NCI-H345 treated with DMSO at 0.1 percent for 48 hours (cell line): ENCODE results near the gene LRCH1.
"Not testable (repeated sequence)": the region's sequence is repeated elsewhere in the genome, so short reads cannot be mapped to it uniquely, and the experiment has no call there.

Source experiments
- DNase-seq: peaks from one replicate; lab custom pipeline; 2025; ENCODE audit not compliant: unreplicated experiment; lab: John Stamatoyannopoulos, UW

Gene LRCH1

GRCh38 chr13:46747031-46747820, 194.3 kb downstream of the LRCH1 start:
- DNase-seq: no peak

GRCh38 chr13:46748300-46748699, 195.3 kb downstream of the LRCH1 start:
- no peak for DNase-seq

GRCh38 chr13:46749951-46750350, 197.0 kb downstream of the LRCH1 start:
- DNase-seq: no peak

GRCh38 chr13:46751811-46752635, 199.1 kb downstream of the LRCH1 start:
- DNase-seq: no peak

GRCh38 chr13:46753137-46753536, 200.2 kb downstream of the LRCH1 start:
- DNase-seq: no peak

- DNase-seq: no peak
Measured at GRCh38 chr13:46753917-46754316, 200.9 kb downstream of the LRCH1 start.

- DNase-seq: no peak
Measured at GRCh38 chr13:46754812-46755211, 201.8 kb downstream of the LRCH1 start.

GRCh38 chr13:46755508-46755907, 202.5 kb downstream of the LRCH1 start:
- DNase-seq: not testable (repeated sequence)

- no peak for DNase-seq
Measured at GRCh38 chr13:46756977-46757376, 204.0 kb downstream of the LRCH1 start.

- no peak for DNase-seq
Measured at GRCh38 chr13:46757640-46758039, 204.7 kb downstream of the LRCH1 start.

GRCh38 chr13:46759846-46760245, 206.9 kb downstream of the LRCH1 start:
- no peak for DNase-seq

- DNase-seq: no peak
Measured at GRCh38 chr13:46761174-46761573, 208.2 kb downstream of the LRCH1 start.

- no peak for DNase-seq
Measured at GRCh38 chr13:46761866-46762265, 208.9 kb downstream of the LRCH1 start.

GRCh38 chr13:46769925-46770324, 217.0 kb downstream of the LRCH1 start:
- DNase-seq: not testable (repeated sequence)

- no peak for DNase-seq
Measured at GRCh38 chr13:46771693-46772092, 218.7 kb downstream of the LRCH1 start.

GRCh38 chr13:46773541-46773940, 220.6 kb downstream of the LRCH1 start:
- DNase-seq: no peak

GRCh38 chr13:46775385-46776107, 222.6 kb downstream of the LRCH1 start:
- no peak for DNase-seq

GRCh38 chr13:46778095-46778494, 225.1 kb downstream of the LRCH1 start:
- no peak for DNase-seq

GRCh38 chr13:46778890-46779289, 225.9 kb downstream of the LRCH1 start:
- DNase-seq: no peak

GRCh38 chr13:46782066-46782465, 229.1 kb downstream of the LRCH1 start:
- DNase-seq: no peak

GRCh38 chr13:46782691-46783090, 229.7 kb downstream of the LRCH1 start:
- DNase-seq: no peak

- no peak for DNase-seq
Measured at GRCh38 chr13:46783504-46783903, 230.5 kb downstream of the LRCH1 start.
